IPS-NIHi11 (cell line): ENCODE data around the gene CLN3.
"Not testable (repeated sequence)": the region's sequence is repeated elsewhere in the genome, so short reads cannot be mapped to it uniquely, and the experiment has no call there.

Source experiments
- DNase-seq: peaks from one replicate; pipeline ENCODE4 v3.0.0; 2012; ENCODE audit warnings: mixed read lengths, low spot score

The CLN3 gene

GRCh38 chr16:28491970-28492474 is at the start of gene CLN3:
TSS of gene CLN3 (minus strand) at chr16:28492074. CDS start at chr16:28491759, 315 bp downstream.
- peak; percentile 95 for DNase-seq

- no peak for DNase-seq
These were observed 48.5 kb upstream of the CLN3 start for GRCh38 chr16:28540346-28540745.

- peak; percentile 49 for DNase-seq
These were observed 47.1 kb upstream of the CLN3 start, which contains the start of gene NUPR1 for GRCh38 chr16:28538733-28539596. TSS of gene NUPR1 (minus strand) at chr16:28538974. CDS start at chr16:28538907, 67 bp downstream.

GRCh38 chr16:28537964-28538732 is 46.3 kb upstream of the CLN3 start:
- no peak for DNase-seq

- DNase-seq, result no peak
These were observed 45.2 kb upstream of the CLN3 start for GRCh38 chr16:28537076-28537475.

- no peak for DNase-seq
These were observed 42.9 kb upstream of the CLN3 start for GRCh38 chr16:28534542-28535373.

- DNase-seq, result no peak
These were observed 41.2 kb upstream of the CLN3 start for GRCh38 chr16:28532940-28533647.

GRCh38 chr16:28531777-28532744 is 40.2 kb upstream of the CLN3 start:
- peak; percentile 91 for DNase-seq

- DNase-seq, result no peak
These were observed 37.2 kb upstream of the CLN3 start for GRCh38 chr16:28529124-28529523.

- no peak for DNase-seq
These were observed 36.6 kb upstream of the CLN3 start for GRCh38 chr16:28528463-28528867.

- no peak for DNase-seq
These were observed 36.1 kb upstream of the CLN3 start for GRCh38 chr16:28527985-28528384.

GRCh38 chr16:28527100-28527785 is 35.4 kb upstream of the CLN3 start:
- not testable (repeated sequence) for DNase-seq

- no peak for DNase-seq
These were observed 34.6 kb upstream of the CLN3 start for GRCh38 chr16:28526201-28527099.

GRCh38 chr16:28524681-28525171 is 32.9 kb upstream of the CLN3 start:
- DNase-seq, result no peak

- no peak for DNase-seq
These were observed 30.9 kb upstream of the CLN3 start for GRCh38 chr16:28522792-28523191.

GRCh38 chr16:28521436-28521835 is 29.6 kb upstream of the CLN3 start:
- no peak for DNase-seq

GRCh38 chr16:28520672-28521071 is 28.8 kb upstream of the CLN3 start:
- DNase-seq, result no peak

GRCh38 chr16:28514246-28514645 is 22.4 kb upstream of the CLN3 start:
- no peak for DNase-seq
